H1 (cell line): Measurements from ENCODE around the gene GALNT1.

Experiments used
- BRCA1 ChIP-seq: IDR thresholded peaks from 2 replicates; pipeline ENCODE4 v1.6.1; 2012; ENCODE audit warnings: low read depth, low read length, improper control_type of control experiment
- CEBPB ChIP-seq: IDR thresholded peaks from 2 replicates; pipeline ENCODE4 v1.6.1; 2012; ENCODE audit warnings: low read depth, low read length
- CHD2 ChIP-seq: IDR thresholded peaks from 2 replicates; pipeline ENCODE4 v1.6.1; 2012; ENCODE audit warnings: low read length, improper control_type of control experiment
- CTCF ChIP-seq, 3 experiments: IDR thresholded peaks; 1 replicate in 2 of 3; 2 replicates in 1 of 3; pipeline versions ENCODE4 v1.5.1 to v1.6.1; 2011; ENCODE audit warnings: low read length in 3 of 3, mild to moderate bottlenecking in 3 of 3, inconsistent platforms in 2 of 3, low read depth in 1 of 3, moderate library complexity in 1 of 3; ENCODE audit not compliant: insufficient read depth in 1 of 3; ENCODE audit errors: control extremely low read depth in 1 of 3
- EP300 ChIP-seq, 2 experiments: IDR thresholded peaks; 1 replicate in 1 of 2; 2 replicates in 1 of 2; pipeline ENCODE4 v1.6.1; 2011 to 2012; ENCODE audit warnings: low read depth in 2 of 2, low read length in 2 of 2, mild to moderate bottlenecking in 2 of 2, borderline replicate concordance in 1 of 2, inconsistent platforms in 1 of 2, moderate library complexity in 1 of 2
- EZH2 ChIP-seq: fragments of 200-600 bp; sonication (generic); IDR thresholded peaks from 2 replicates; pipeline ENCODE4 v1.7.1; 2012; ENCODE audit warnings: low read depth, mild to moderate bottlenecking, moderate library complexity, low read length, inconsistent platforms; ENCODE audit not compliant: severe bottlenecking
- MAX ChIP-seq: IDR thresholded peaks from 2 replicates; pipeline ENCODE4 v1.6.1; 2012; ENCODE audit warnings: inconsistent platforms
- POLR2A ChIP-seq, 2 experiments: IDR thresholded peaks; 1 replicate in 1 of 2; 2 replicates in 1 of 2; pipeline ENCODE4 v1.6.1; 2011; ENCODE audit warnings: low read depth in 2 of 2, low read length in 2 of 2, mild to moderate bottlenecking in 2 of 2; ENCODE audit errors: control extremely low read depth in 1 of 2
- POLR2AphosphoS5 ChIP-seq: IDR thresholded peaks from 2 replicates; pipeline ENCODE4 v1.6.1; 2011; ENCODE audit warnings: low read depth, low read length
- RAD21 ChIP-seq, 2 experiments: IDR thresholded peaks in 1 of 2; conservative IDR thresholded peaks in 1 of 2; 2 replicates each; pipeline ENCODE4 v1.6.1; 2011; ENCODE audit warnings: low read depth in 2 of 2, low read length in 2 of 2, improper control_type of control experiment in 1 of 2, inconsistent platforms in 1 of 2, mild to moderate bottlenecking in 1 of 2, moderate library complexity in 1 of 2
- RXRA ChIP-seq: IDR thresholded peaks from 2 replicates; pipeline ENCODE4 v1.6.1; 2011; ENCODE audit warnings: low read depth, mild to moderate bottlenecking, low read length, moderate library complexity; ENCODE audit not compliant: insufficient read depth
- SRF ChIP-seq: IDR thresholded peaks from 2 replicates; pipeline ENCODE4 v1.6.1; 2011; ENCODE audit warnings: mild to moderate bottlenecking, low read depth, low read length, moderate library complexity
- TBP ChIP-seq: IDR thresholded peaks from 2 replicates; pipeline ENCODE4 v1.6.1; 2011; ENCODE audit warnings: low read depth, low read length, improper control_type of control experiment
- TEAD4 ChIP-seq: IDR thresholded peaks from 2 replicates; pipeline ENCODE4 v1.6.1; 2012; ENCODE audit warnings: low read depth, low read length, inconsistent platforms, mixed read lengths

GRCh38 chr18:35733408-35733807, 151.9 kb downstream of the GALNT1 start:
- TF ChIP-seq POLR2AphosphoS5 (no peak), CTCF (IDR thresholded peaks at IDR 0.05; ENCODE audit: control extremely low read depth in 1 of 3, insufficient read depth in 1 of 3, low read depth in 1 of 3, low read length in 3 of 3) (no peak), BRCA1 (no peak), CHD2 (no peak), TBP (no peak), SRF (no peak), RXRA (no peak), POLR2A (IDR thresholded peaks at IDR 0.05; ENCODE audit: control extremely low read depth in 1 of 2, low read depth in 2 of 2, low read length in 2 of 2) (no peak), MAX (no peak), CEBPB (no peak), EZH2 (no peak), TEAD4 (no peak), EP300 (IDR thresholded peaks at IDR 0.05; ENCODE audit: borderline replicate concordance in 1 of 2, low read depth in 2 of 2, low read length in 2 of 2) (no peak), RAD21 (IDR thresholded peaks at IDR 0.05 in 1 of 2, conservative IDR thresholded peaks at IDR 0.05 in 1 of 2; ENCODE audit: low read depth in 2 of 2, low read length in 2 of 2) (no peak)
